ENCODE measurements around the gene EDEM3.
"Not testable (repeated sequence)": the region's sequence is repeated elsewhere in the genome, so short reads cannot be mapped to it uniquely, and the experiment has no call there.

EDEM3 gene, protein sequence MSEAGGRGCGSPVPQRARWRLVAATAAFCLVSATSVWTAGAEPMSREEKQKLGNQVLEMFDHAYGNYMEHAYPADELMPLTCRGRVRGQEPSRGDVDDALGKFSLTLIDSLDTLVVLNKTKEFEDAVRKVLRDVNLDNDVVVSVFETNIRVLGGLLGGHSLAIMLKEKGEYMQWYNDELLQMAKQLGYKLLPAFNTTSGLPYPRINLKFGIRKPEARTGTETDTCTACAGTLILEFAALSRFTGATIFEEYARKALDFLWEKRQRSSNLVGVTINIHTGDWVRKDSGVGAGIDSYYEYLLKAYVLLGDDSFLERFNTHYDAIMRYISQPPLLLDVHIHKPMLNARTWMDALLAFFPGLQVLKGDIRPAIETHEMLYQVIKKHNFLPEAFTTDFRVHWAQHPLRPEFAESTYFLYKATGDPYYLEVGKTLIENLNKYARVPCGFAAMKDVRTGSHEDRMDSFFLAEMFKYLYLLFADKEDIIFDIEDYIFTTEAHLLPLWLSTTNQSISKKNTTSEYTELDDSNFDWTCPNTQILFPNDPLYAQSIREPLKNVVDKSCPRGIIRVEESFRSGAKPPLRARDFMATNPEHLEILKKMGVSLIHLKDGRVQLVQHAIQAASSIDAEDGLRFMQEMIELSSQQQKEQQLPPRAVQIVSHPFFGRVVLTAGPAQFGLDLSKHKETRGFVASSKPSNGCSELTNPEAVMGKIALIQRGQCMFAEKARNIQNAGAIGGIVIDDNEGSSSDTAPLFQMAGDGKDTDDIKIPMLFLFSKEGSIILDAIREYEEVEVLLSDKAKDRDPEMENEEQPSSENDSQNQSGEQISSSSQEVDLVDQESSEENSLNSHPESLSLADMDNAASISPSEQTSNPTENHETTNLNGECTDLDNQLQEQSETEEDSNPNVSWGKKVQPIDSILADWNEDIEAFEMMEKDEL

DNA sequence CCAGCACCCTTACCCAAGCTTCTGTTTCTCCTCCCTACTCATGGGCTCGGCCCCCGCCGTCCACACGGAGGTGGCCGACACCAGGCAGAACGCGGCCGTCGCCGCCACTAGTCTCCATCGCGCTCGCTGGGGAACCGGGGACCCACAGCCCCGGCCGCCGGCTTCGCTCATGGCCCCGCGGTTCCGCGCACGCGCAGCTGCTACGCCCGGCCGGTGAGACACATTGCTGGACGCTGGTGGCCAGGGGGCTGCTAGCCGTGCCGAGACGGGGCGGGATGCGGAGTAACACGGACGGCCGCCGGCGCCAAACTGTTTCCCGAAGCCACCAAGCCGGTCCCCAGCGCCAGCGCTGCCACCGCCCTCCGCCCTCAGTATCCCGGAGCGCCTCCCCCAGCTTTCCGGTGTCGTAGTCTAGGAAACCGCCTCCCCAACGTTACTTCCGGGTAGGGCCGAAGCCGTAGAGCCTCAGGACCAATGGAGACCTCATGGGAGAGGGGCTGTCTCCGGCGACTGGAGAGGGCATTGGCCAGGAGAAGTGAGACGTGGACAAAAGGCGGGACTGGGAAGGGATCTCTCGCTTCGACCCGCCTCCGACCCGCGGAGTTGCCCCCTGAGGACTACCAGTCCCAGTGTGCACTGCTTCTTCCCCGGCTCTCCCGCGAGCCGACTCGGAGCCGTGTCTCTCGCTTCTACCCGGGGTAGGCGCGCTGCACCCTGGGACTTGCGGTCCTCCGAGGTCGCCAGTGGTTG lies at the start of gene EDEM3:
Gene EDEM3, minus strand, starts transcription at position 383 of the 750 bp plus-strand sequence. Its CDS starts 212 bp downstream, at position 171.
- FAIRE-seq = peak; percentile 99

DNA sequence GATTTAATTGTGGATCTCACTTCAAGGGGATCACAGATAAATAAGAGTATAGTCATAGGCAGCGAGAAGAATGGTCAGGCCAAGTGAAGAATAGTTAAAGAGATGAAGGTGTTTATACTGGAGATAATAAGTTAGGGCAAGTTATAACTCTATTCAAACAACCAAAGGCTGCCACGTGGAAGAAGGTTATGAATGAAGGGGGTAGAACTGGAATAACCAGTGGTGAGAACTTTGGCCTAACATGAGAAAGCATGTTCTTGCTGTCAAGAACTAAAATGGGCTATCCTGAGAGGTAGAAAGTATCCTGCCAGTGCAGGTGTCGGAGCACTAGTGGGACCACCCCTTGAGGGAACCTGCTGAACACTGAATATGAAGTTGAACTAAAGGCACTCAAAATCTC lies 49.6 kb upstream of the EDEM3 start:
- no peak for FAIRE-seq

DNA sequence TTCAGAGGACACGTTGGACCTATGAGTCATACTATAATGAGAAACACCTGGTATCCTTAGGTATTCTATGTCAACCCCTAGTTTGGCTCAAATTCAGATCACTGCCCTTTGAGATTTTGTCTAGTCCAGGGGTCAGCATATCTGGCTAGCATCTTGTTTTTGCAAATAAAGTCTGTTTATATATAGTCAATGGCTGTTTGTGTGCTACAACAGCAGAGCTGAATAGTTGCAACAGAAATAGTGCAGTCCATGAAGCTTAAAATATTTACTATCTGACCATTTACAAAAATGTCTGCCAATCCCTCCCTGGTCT lies 48.5 kb upstream of the EDEM3 start:
- FAIRE-seq = no peak

DNA sequence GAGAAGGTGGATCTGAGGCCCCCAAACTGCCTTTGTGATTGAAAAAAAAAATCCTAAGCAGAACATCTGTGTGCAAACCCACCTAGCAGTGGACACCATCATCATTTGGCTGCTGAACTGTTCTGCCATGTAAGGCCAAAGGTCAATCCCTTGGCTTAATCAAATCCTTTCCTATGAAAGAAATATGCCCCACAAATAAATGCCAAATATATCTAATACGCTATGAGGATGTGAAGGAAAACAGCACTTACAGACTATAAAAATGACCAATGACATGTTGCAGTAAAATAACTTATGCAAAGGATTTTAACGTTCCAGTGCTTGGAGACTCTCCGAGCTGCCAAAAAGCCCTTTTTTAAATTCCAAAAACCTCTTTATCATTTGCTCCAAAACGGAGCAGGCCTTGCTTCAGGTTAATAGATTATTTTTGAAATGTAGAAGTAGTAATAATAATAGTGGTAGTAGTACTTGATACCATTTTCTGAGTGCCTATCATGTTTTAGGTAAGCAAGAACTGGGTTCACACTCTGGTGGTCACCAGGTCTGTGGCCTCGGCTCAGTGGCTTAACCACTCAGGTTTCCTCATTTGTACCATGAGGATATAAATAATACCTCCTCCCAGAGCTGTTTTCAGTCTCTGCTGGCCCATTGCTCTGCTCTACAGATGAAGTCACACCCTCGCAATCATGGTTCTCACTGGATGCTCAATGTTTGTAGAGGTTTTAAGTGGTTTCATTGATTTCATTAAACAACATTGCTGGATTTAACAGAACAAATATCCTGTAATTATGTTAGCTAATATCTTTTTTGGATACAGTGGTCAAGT lies 47.9 kb upstream of the EDEM3 start:
- FAIRE-seq = no peak

DNA sequence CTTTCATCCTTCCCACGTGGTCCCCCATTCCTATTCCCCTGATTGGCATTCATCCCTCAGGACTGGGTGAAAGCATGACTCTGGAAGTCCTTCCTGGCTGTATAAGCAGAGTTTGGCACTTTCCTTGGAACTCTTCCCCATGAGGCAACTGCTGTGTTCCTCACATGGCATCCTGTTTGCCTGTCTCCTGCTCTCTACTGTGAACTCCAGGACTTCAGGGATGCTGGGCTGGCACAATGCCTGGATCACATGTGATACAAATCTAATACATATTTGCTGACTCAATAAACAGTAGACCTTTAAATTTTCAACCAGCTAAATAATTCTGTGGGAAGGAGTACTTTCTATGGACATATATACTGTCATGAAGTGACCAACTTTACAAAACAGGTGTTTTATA lies 46.8 kb upstream of the EDEM3 start:
- no peak for FAIRE-seq

DNA sequence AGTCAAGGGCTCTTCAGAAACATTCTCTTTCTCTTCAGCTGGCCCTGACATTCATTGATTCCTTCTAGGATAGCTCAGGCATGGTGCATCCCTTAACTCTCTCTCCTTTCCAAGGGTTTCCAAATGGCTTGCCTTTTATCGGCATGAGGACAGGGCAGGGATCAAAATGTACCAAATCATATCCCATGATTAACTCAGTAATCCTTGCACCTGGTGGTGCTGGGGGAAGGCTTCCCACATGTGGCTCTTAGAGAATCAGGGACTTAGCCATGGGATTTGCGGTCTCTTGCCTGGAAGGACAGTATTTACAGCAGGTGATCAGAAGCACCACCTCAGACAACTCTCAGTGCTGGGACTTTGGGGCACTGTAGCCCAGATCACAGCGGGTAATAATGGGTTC lies 46.2 kb upstream of the EDEM3 start:
- FAIRE-seq = no peak

DNA sequence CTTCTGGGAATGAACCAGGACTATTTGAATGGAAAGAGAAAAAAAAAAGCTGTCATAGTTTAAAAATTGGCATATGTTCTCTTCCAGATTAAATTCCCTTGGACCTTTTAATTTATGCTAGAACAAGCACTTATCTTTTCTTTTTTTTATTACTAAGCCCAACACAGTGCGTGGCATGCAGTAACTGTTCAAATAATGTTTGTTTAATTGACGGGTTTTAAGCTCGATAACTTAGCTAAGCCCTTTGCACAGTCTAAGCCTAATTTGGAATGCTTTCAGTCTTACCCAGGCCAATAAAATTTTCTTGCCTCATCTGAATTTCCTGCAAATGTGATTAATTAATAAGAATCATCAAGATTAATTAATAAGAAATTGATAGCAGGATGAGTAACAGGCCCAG lies 39.3 kb upstream of the EDEM3 start:
- FAIRE-seq = no peak

DNA sequence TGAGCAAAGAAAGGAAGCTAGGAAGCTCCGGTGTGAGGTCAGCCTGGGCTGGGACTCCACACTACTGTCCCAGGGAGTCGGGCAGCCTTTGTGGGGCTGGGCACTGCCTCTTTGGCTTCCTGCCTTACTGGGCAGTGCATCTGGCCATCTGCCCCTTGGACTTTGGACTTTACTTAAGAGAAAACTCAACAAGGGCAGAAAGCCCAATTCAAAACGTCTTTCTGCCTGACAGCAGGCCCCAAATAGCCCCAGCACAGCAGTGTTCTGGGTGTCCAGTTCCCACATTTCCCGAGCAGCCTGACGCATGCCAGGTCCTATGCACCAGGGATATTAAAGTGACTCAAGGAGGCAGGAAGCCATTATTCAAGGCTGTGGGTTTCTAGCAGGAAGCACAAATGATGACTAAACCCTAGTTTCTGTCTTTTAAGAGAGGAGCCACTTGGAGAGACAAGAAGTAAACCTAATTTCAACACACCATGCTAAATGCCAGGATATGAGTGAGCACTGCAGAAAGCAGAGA lies 37.9 kb upstream of the EDEM3 start:
- FAIRE-seq = no peak

DNA sequence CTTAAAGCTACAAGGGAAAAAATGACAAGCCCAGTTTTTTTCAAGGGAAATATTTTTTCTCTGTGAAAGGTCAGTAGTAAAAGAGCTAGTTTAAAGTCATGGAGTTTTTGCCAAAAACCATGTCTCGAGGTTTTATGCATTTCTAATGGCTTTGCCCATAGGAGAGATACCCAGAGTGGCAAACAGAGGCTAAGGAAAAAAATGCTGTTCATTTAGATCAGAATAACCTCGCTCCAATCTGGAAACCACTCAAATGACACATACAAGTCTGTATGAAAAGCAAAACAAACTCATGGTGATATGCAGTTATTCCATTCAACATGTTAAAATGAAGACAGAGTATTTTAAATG lies 36.9 kb upstream of the EDEM3 start:
- FAIRE-seq = no peak

DNA sequence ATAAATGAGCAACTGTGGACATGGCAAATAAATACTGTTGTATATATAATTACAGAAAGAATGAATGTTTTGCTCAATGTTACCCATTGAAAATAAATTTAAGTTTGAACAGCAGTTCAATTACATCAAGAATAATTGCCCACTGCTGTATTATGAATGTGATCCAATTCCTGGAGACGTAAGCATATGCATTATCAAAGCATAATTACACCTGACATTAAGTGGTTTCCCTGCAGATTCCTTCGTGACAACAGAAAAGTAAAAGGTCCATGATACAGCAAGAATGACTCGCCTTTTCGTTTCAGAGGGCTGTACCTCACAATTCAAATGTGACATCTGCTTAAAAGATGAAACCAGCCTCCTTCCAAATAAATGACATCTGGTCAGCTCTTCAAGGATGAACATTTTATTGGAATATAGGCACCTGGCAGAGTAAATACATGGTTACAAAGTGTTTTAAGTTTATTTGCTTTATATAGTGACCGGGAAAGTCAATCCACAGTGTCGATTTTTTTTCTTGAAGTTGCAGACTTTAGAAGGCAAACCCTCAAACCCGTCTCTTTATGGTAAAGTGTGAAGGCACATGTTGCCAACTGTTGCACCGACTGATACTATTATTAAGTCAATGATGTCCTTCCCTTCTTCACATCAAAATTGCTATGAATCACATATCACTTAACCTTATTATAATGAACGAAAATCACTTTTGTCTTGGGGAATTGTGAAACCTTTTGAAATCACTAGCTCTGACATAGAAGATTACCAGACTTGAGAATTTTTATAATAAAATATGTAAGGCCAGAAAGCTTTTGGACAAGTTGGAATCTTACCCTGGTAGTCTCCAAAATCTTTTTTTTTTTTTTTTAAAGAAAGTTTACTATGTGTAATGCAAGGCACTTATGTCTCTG lies 36.2 kb upstream of the EDEM3 start:
- FAIRE-seq = no peak

DNA sequence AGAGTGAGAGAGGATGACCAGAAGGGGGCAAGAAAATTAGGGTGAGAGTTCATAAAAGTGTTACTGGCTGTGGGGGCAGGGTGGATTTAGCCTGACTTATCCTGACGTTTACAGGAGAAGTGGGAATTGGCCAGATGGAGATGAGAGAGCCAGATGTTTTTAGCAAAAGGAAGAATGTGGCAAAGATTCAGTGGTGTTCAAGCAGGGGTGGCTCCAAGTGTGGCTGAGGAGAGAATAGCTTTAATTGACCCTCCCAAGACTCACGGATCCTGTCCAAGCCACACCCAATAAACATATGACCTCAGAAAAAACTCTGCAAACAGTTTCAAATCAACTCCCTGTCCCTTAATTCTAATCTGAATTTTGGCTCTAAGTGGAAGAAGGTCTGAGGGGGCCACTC lies 35.2 kb upstream of the EDEM3 start:
- no peak for FAIRE-seq

DNA sequence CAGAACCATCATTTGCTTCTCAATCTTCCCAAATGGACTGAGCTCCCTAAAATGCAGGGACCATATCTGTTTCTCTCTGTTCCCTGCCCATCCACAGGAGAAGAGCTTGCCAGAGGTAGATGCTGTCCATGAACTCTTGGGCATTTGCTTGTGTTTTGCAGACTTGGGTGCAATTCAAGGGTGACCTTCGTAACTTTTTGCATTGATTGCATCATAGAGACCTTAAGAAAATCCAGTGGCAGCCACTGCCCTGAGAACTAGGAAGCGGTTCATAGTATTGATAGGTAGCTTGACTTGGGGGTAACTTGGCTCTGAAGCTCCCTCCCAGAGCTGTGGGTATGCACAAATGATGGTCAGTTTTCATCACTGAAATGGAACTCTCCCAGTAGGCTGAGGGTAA lies 34.3 kb upstream of the EDEM3 start:
- FAIRE-seq = no peak

DNA sequence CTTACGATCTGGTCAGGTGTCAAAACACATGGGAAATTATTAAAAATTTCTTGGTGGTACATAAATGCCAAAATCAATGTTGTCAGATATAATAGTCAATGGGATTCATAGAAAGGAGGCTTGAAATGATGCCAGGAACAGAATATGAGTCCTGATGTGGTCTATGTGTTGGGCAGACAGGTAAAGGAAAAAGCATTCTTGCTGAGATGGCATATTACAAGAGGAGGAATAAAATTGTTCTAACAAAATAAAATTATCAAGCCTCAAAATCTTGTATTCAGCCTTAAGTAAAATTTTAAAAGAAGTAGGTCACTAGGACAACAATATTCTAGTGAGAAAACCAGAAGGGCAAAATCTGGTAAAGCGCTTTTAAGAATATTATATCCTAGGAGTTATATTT lies 30.9 kb upstream of the EDEM3 start:
- FAIRE-seq = no peak

DNA sequence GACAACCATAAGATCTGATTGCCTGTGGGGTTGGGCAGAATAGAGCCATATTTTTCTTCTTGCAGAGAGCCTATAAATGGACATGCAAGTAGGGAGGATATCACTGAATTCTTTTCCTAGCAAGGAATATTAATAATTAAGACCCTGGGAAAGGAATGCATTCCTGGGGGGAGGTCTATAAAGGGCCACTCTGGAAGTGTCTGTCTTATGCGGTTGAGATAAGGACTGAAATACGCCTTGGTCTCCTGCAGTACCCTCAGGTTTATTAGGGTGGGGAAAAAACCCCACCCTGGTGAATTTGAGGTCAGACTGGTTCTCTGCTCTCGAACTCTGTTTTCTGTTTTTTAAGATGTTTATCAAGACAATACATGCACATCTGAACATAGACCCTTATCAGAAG lies 29.1 kb upstream of the EDEM3 start:
- FAIRE-seq = not testable (repeated sequence)

DNA sequence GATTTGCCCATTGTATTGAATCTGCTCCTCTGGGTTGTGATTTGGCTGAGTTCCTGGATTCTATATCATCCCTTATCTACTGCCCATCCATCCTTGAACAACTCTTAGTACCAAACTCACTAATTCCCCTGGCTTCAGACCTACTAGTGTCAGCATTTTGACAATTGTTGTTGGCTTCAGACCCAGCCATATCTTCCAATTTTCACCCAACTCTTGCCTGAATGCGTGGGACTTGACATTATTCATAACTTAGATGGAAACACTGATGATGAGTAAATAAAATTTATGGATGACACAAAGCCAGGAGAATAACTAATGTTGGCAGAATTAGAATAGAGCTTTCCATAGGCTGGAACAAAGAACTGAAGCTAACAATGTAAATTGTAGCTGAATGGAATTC lies 27.3 kb upstream of the EDEM3 start:
- FAIRE-seq = no peak

DNA sequence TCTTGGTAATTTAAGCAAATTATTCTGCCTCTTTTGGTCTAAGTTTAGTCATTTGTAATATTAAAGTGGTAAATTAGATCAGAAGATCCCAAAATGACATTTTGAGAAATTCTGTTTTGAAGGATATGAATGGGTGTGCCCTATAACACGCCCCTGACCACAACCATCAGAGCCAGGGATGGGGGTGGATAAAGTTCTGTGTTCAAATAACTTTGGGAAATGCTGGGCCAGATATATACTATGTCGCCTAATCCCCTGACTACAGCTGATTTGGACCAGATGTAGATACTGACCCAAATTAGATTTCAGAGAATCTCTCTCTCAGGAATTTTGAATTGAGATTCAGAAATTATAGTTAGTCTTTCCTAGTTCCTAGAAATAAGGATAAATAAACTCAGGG lies 21.2 kb upstream of the EDEM3 start:
- no peak for FAIRE-seq

DNA sequence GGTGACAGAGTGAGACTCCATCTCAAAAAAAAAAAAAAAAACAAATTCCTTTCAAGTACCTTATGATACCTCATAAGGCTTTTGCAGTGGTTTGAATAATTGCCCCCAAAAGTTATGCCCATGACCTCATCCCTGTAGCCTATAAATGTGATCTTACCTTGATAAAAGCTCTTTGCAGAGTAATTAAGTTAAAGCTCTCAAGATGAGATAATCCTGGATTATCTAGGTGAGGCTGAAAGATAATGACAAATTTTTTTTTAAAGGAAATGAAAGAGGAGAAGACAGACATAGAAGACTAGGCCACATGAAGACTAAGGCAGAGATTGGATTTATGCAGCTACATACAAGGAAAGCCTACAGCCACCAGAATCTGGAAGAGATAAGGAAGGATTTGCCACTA lies 20.7 kb upstream of the EDEM3 start:
- no peak for FAIRE-seq

DNA sequence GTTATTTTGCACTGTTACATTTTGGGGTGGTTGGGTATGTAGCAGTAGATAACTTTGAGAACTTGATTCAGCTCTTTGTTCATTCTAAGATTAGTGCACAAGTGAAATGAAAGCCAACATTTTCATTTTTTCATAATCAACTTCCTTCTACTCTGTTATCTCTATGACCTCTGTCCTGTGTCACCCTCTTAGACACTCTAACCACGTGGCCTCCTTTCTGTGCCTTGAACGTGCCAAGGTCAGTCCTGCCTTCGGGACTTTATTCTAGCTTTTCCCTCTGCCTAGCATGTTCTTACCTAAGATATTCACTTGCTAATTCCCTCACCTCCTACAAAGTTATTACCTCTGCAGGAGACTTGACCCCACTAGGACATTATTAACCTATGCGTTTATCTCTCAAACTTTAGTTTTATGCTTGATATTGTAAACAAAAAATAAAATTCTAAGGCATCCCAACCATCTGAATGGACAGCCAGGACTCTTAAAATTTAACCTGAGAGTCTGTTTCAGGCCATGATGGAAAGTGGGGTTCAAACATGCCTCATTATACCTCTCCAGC lies 19.2 kb upstream of the EDEM3 start:
- no peak for FAIRE-seq

DNA sequence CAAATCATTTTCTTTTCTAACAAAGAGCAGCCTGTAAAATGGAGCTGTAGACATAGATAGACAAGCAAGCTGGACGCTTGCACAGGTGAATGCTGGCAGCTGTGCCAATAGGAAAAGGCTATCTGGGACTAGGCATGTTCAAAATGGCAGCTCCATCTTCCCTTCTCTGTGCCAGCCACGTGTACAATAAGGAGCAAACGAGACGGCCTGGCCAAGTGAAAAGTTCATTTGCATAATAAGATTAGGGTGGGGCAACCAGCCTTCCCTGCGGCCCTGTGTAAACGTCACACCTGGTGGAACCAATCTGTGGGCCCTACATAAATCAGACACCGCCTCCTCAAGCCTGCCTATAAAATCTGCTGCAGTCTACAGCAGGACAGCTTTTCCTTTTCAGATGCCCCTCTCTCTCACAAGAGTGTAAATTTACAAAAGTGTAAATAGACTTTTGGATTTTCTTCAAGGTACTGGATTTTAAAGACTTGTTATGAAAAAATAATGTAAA lies 16.6 kb upstream of the EDEM3 start:
- no peak for FAIRE-seq

DNA sequence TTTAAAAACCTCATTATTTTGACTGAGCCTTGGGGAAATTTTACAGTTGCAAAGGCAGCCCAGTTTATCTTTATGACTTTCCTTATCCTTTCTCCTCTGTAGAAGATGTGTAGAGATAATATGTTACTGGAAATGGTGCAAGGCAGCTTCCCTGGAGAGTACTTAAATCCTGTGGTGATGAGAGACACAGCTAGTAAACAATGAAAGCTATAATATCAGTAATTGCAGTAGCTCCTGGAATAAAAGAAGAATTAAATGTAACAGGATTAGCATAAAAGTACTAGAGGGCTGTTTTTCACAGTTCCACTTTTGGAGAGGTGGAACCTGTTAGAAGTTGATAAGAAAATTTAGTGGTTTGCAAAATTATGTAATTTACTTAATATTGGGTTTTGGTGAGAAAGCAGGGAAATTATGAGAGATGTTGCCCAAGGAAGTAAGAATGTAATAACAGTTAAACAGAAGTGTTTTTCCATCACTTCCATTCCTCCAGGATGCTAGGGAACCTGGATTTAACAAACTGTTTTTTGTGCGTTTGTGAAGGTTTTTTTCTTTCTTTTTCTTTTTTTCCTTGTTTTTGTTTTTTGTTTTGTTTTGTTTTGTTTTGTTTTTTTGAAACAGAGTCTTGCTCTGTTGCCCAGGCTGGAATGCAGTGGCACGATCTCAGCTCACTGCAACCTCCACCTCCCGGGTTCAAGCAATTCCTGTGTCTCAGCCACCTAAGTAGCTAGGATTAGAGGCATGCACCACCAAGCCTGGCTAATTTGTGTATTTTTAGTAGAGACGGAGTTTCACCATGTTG lies 15.7 kb upstream of the EDEM3 start:
- no peak for FAIRE-seq

All from TTC549 (cell line).